Fibroblast of lung (primary cell): ENCODE results near the gene PGAP1. TPM values are rescaled to one million over a fixed set of nuclear protein-coding genes. Genes with fewer than 3 reads are reported as not detected.

Experiments used
- DNase-seq, 2 donors: peaks; one replicate each; pipeline versions ENCODE4 v3.0.0 to v3.0.0-alpha.2; 2010; ENCODE audit warnings: low read depth in 2 of 2
- H2AFZ ChIP-seq: 2 replicates; pipeline ENCODE4 v1.5.1; 2012; ENCODE audit warnings: low read length, control low read depth, inconsistent platforms
- H3K27ac ChIP-seq: 2 replicates; pipeline ENCODE4 v1.5.1; 2011; ENCODE audit warnings: low read length, control low read depth; ENCODE audit not compliant: insufficient read depth
- H3K27me3 ChIP-seq: 2 replicates; pipeline ENCODE4 v1.5.1; 2011; ENCODE audit warnings: mild to moderate bottlenecking, low read length; ENCODE audit not compliant: control insufficient read depth, insufficient read depth
- H3K36me3 ChIP-seq: 2 replicates; pipeline ENCODE4 v1.5.1; 2011; ENCODE audit warnings: low read length; ENCODE audit not compliant: control insufficient read depth, insufficient read depth
- H3K4me1 ChIP-seq: 2 replicates; pipeline ENCODE4 v1.5.1; 2011; ENCODE audit warnings: low read length; ENCODE audit not compliant: control insufficient read depth, insufficient read depth; ENCODE audit errors: extremely low read depth
- H3K4me2 ChIP-seq: 2 replicates; pipeline ENCODE4 v1.5.1; 2011; ENCODE audit warnings: low read length, control low read depth; ENCODE audit not compliant: insufficient read depth; ENCODE audit errors: extremely low read depth
- H3K4me3 ChIP-seq, 4 experiments: fragments of 200-600 bp in 1 of 4; sonication (generic) in 1 of 4; replicated peaks in 1 of 4; 2 replicates each; pipeline ENCODE4 v1.5.1; 2011 to 2016; ENCODE audit warnings: low read length in 4 of 4, low read depth in 3 of 4, mild to moderate bottlenecking in 3 of 4, control low read depth in 2 of 4, inconsistent platforms in 1 of 4, mixed read lengths in 1 of 4; ENCODE audit not compliant: insufficient read depth in 1 of 4; ENCODE audit errors: control extremely low read depth in 1 of 4
- H3K79me2 ChIP-seq: 2 replicates; pipeline ENCODE4 v1.5.1; 2012; ENCODE audit warnings: mild to moderate bottlenecking, low read length, inconsistent platforms; ENCODE audit not compliant: control insufficient read depth, insufficient read depth
- H3K9ac ChIP-seq: 2 replicates; pipeline ENCODE4 v1.5.1; 2011; ENCODE audit warnings: mild to moderate bottlenecking, low read length, control low read depth; ENCODE audit not compliant: insufficient read depth
- H3K9me3 ChIP-seq: 2 replicates; pipeline ENCODE4 v1.5.1; 2012; ENCODE audit warnings: low read depth, low read length; ENCODE audit not compliant: control insufficient read depth, insufficient read depth
- H4K20me1 ChIP-seq: 2 replicates; pipeline ENCODE4 v1.5.1; 2011; ENCODE audit warnings: low read length; ENCODE audit not compliant: control insufficient read depth, insufficient read depth; ENCODE audit errors: extremely low read depth
- EZH2 ChIP-seq: IDR thresholded peaks from 2 replicates; pipeline ENCODE4 v1.5.1; 2012; ENCODE audit warnings: low read length, control low read depth, mild to moderate bottlenecking; ENCODE audit errors: missing control alignments
- polyA plus RNA-seq, 2 donors: library from polyadenylated mRNA; depleted of rRNA in 1 of 2; stranded (reverse) in 1 of 2; unstranded in 1 of 2; fragments of >200 nt; gene quantifications; 2 replicates each; pipeline ENCODE4 v1.2.1, GENCODE V29; 2011 to 2012; ENCODE audit warnings: missing spikeins in 1 of 2
- total RNA-seq: library from RNA; depleted of rRNA; stranded (reverse); fragments of >200 nt; gene quantifications from 2 replicates; pipeline ENCODE4 v1.2.1, GENCODE V29; 2014
- TF ChIP-seq, protein P1 (sequence below), 2 donors: IDR thresholded peaks in 1 of 2; conservative IDR thresholded peaks in 1 of 2; 1 replicate in 1 of 2; 2 replicates in 1 of 2; pipeline ENCODE4 v1.5.1; 2011 to 2012; ENCODE audit warnings: low read length in 2 of 2, control low read depth in 1 of 2, inconsistent platforms in 1 of 2, low read depth in 1 of 2, mild to moderate bottlenecking in 1 of 2

The PGAP1 gene
- total and polyA plus RNA-seq, 2 donors (not counting 1 experiment from before 2014, with no cell fraction given) = 7.0 to 12.1 TPM

DNA sequence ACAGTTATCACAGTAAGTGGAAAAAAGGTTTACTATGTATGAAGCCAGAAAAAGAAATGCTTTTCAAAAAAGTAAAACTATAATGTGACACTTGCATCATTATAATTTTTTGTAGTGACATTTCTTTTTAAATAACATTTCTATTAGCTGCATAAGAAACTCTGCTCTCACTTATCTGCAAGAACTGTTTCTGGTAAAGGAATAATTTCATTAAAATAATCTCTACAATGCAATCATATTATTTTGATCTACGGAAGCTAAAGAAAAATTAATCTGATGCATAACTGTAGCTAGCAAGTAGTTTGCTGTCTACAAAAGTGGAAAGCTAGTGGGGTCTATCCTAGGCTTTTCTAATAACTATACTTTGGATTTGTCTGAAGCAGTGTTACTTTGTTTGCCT is 50.1 kb downstream of the PGAP1 start:
- no peaks in the 10 kb centered on the region for H3K36me3 ChIP-seq
- DNase-seq = no peak
- no peak overlapping the region for H2AFZ ChIP-seq
- H3K4me1 ChIP-seq = no peaks in the 10 kb centered on the region
- H3K79me2 ChIP-seq = no peaks in the 10 kb centered on the region
- no peak for TF ChIP-seq EZH2
- TF ChIP-seq, protein P1, sequence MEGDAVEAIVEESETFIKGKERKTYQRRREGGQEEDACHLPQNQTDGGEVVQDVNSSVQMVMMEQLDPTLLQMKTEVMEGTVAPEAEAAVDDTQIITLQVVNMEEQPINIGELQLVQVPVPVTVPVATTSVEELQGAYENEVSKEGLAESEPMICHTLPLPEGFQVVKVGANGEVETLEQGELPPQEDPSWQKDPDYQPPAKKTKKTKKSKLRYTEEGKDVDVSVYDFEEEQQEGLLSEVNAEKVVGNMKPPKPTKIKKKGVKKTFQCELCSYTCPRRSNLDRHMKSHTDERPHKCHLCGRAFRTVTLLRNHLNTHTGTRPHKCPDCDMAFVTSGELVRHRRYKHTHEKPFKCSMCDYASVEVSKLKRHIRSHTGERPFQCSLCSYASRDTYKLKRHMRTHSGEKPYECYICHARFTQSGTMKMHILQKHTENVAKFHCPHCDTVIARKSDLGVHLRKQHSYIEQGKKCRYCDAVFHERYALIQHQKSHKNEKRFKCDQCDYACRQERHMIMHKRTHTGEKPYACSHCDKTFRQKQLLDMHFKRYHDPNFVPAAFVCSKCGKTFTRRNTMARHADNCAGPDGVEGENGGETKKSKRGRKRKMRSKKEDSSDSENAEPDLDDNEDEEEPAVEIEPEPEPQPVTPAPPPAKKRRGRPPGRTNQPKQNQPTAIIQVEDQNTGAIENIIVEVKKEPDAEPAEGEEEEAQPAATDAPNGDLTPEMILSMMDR (conservative IDR thresholded peaks at IDR 0.05 in 1 of 2, IDR thresholded peaks at IDR 0.05 in 1 of 2; ENCODE audit: low read depth in 1 of 2, low read length in 2 of 2) = no peak
- no peak overlapping the region for H3K4me3 ChIP-seq
- H3K4me2 ChIP-seq = no peak overlapping the region
- H3K9me3 ChIP-seq = no peaks in the 10 kb centered on the region
- H4K20me1 ChIP-seq = no peaks in the 10 kb centered on the region
- no peaks in the 10 kb centered on the region for H3K27me3 ChIP-seq
- no peak overlapping the region for H3K9ac ChIP-seq
- no peak overlapping the region for H3K27ac ChIP-seq

DNA sequence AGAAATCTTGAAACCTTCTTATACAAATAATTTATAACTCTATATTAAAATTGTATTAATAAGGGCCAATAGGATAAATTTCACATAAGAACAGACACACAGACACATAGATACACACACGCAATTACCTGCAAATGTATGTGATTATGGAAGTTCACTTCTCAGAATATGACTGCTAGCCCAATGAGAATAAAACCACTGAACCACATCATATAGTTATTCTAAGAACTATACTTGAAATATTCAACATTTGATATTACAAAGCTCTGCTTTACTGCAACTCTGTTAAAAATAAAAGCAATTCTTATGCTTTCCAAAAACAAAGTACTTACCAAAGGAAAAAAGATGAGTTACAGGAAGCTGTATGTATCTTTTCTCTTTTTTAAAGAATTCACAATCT is 51.1 kb downstream of the PGAP1 start:
- Histone ChIP-seq H3K4me3 (no peak overlapping the region), H3K4me2 (no peak overlapping the region), H3K27me3 (no peaks in the 10 kb centered on the region), H4K20me1 (no peaks in the 10 kb centered on the region), H3K9me3 (no peaks in the 10 kb centered on the region), H3K9ac (no peak overlapping the region), H3K4me1 (no peaks in the 10 kb centered on the region), H3K36me3 (no peaks in the 10 kb centered on the region), H3K27ac (no peak overlapping the region), H2AFZ (no peak overlapping the region), H3K79me2 (no peaks in the 10 kb centered on the region)
- DNase-seq = no peak
- TF ChIP-seq, protein P1 (conservative IDR thresholded peaks at IDR 0.05 in 1 of 2, IDR thresholded peaks at IDR 0.05 in 1 of 2; ENCODE audit: low read depth in 1 of 2, low read length in 2 of 2) = no peak
- TF ChIP-seq EZH2 = no peak

DNA sequence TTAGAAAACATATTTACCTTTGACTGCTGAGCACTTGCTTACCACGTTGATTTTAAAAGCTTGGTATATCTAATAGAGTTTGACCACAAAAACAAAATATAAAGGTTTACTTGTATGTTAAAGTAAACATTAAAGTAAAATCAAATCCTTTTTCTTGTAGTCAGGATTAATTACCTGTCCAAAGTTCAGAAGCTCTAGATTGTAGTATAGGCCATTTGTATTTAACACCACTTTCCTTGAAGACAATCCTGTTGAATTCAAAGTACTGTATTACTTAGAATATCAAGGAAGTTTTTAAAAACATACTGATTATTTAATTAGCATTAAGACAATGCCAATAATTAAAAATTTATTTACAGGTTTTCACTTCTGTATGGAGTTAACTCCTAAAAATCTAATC is 53.0 kb downstream of the PGAP1 start:
- no peaks in the 10 kb centered on the region for H3K36me3 ChIP-seq
- H3K4me2 ChIP-seq = no peak overlapping the region
- no peaks in the 10 kb centered on the region for H3K9me3 ChIP-seq
- H3K27ac ChIP-seq = no peak overlapping the region
- no peak overlapping the region for H2AFZ ChIP-seq
- H3K4me3 ChIP-seq = no peak overlapping the region
- no peak overlapping the region for H3K9ac ChIP-seq
- no peaks in the 10 kb centered on the region for H3K27me3 ChIP-seq
- no peaks in the 10 kb centered on the region for H3K4me1 ChIP-seq
- no peaks in the 10 kb centered on the region for H3K79me2 ChIP-seq
- TF ChIP-seq EZH2 = no peak
- TF ChIP-seq, protein P1 (conservative IDR thresholded peaks at IDR 0.05 in 1 of 2, IDR thresholded peaks at IDR 0.05 in 1 of 2; ENCODE audit: low read depth in 1 of 2, low read length in 2 of 2) = no peak
- DNase-seq = no peak
- H4K20me1 ChIP-seq = no peaks in the 10 kb centered on the region
